Stimulated activated CD8-positive, alpha-beta memory T cell treated with anti-CD3 and anti-CD28 coated beads, Interleukin-4, amount 100 ng/mL, for 1 hour (primary cell): Measurements from ENCODE around the gene CREB3L4.
A peak's percentile ranks its signal among the peaks of the same experiment; 100 is the strongest.
"Not testable (repeated sequence)": the region's sequence is repeated elsewhere in the genome, so short reads cannot be mapped to it uniquely, and the experiment has no call there.

Experiments used
- DNase-seq, 2 donors: peaks; one replicate each; pipeline ENCODE4 v3.0.0-alpha.2; 2020; ENCODE audit warnings: low read depth in 2 of 2, low spot score in 1 of 2

Gene CREB3L4

GRCh38 chr1:153984123-153984894 is 16.6 kb downstream of the CREB3L4 start:
- DNase-seq, result no peak

GRCh38 chr1:153985341-153985912 is 17.7 kb downstream of the CREB3L4 start:
- DNase-seq, result no peak

GRCh38 chr1:153985941-153986761 is 18.4 kb downstream of the CREB3L4 start, which contains the start of gene RAB13:
Gene RAB13, minus strand, starts transcription at chr1:153986339. Its CDS starts 103 bp downstream, at chr1:153986236.
- DNase-seq, result no peak

GRCh38 chr1:153987621-153988020 is 19.9 kb downstream of the CREB3L4 start:
- no peak for DNase-seq

- peak; percentile 56 to 75 for DNase-seq
Measured at GRCh38 chr1:153990468-153991150, 22.9 kb downstream of the CREB3L4 start, which contains the start of gene RPS27. Gene RPS27, plus strand, starts transcription at chr1:153990762. Its CDS starts 35 bp downstream, at chr1:153990797.

GRCh38 chr1:153991151-153991630 is 23.5 kb downstream of the CREB3L4 start:
- no peak for DNase-seq

GRCh38 chr1:153991806-153992205 is 24.1 kb downstream of the CREB3L4 start:
- no peak for DNase-seq

- DNase-seq, result no peak
Measured at GRCh38 chr1:153995202-153995601, 27.5 kb downstream of the CREB3L4 start.

GRCh38 chr1:153995640-153996039 is 27.9 kb downstream of the CREB3L4 start:
- DNase-seq, result no peak

- DNase-seq, result not testable (repeated sequence)
Measured at GRCh38 chr1:153996882-153997281, 29.2 kb downstream of the CREB3L4 start.

- no peak for DNase-seq
Measured at GRCh38 chr1:154000420-154000819, 32.7 kb downstream of the CREB3L4 start.

- DNase-seq, result no peak
Measured at GRCh38 chr1:154006136-154006535, 38.4 kb downstream of the CREB3L4 start.

GRCh38 chr1:154012129-154012528 is 44.4 kb downstream of the CREB3L4 start:
- no peak for DNase-seq

GRCh38 chr1:154012543-154012942 is 44.8 kb downstream of the CREB3L4 start:
- DNase-seq, result not testable (repeated sequence)

- DNase-seq, result no peak
Measured at GRCh38 chr1:154014154-154014907, 46.6 kb downstream of the CREB3L4 start.

GRCh38 chr1:154019269-154019668 is 51.6 kb downstream of the CREB3L4 start:
- DNase-seq, result no peak

- no peak for DNase-seq
Measured at GRCh38 chr1:154019940-154020339, 52.2 kb downstream of the CREB3L4 start.
